ENCODE data around the gene APCDD1L.

GRCh38 chr20:58463256-58463655, 51.9 kb downstream of the APCDD1L start:
- TF ChIP-seq CTCF (IDR thresholded peaks at IDR 0.05), result no peak
- no peak for TF ChIP-seq POLR2A (IDR thresholded peaks at IDR 0.05)
